Stimulated activated CD8-positive, alpha-beta memory T cell treated with anti-CD3 and anti-CD28 coated beads, Interleukin-15, amount 100 ng/mL, for 1 hour (primary cell): ENCODE measurements around the gene ARF5.

Source experiments
- DNase-seq: peaks from one replicate; pipeline ENCODE4 v3.0.0-alpha.2; 2020; ENCODE audit warnings: low read depth

ARF5 gene

DNA sequence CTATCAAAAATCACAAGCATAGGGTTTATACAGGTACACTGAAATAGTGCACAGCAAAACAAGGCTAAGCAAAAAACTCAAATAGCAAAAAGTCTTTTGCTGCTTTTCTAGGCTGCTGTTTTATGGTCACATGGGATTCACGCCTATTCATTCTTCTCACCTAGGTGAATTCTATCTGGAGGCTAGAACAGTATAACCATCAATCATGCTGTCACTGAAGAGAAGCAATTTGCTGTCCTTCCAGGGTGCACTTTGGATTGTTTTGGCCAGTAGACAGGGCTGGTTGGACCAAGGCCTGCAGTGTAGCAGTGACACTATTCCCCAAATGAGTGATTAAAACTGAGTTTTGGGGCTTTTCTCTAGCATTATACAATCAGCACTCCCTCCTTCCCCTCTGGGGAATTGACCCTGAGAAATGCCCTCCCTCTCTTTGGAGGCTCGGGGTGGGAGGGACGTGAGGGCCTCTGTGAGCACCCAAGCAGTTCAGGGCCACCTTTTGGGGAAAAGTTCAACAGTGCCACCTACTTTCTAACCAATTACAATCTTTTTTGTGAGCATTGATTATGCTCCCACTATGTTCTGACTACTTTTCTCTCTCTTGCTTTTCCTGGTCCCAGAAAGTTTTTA is 47.6 kb downstream of the ARF5 start:
- no peak for DNase-seq

DNA sequence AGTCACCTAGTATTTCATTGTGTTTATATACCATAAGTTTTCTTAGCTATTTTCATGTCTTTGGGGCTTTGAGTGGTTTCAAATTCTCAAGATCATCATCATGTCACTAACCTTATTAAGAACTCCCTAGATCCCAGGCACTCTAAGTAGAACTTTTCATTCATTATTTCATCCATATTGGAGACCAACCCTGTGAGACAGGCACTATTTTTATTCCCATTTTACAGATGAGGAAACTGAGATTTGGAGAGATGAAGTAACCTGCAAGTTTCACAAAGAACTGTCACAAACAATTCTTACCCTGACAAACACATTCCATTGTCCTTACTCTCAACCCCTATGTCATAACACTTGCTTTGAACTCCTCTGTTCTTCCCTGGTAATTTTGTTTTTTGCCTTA is 50.0 kb downstream of the ARF5 start:
- DNase-seq, result no peak
